Nephron (organoid): ENCODE results near the gene ARFGAP1.

Experiments
- H3K27ac Mint-ChIP-seq, 3 experiments: 2 replicates each; pipeline ENCODE4 v1.8.0; 2020; ENCODE audit warnings: mixed read lengths in 3 of 3, mild to moderate bottlenecking in 2 of 3, moderate library complexity in 1 of 3
- H3K27me3 Mint-ChIP-seq: 2 replicates; pipeline ENCODE4 v1.8.0; 2021; ENCODE audit warnings: low read depth, mild to moderate bottlenecking, moderate library complexity, mixed read lengths
- H3K36me3 Mint-ChIP-seq: 2 replicates; pipeline ENCODE4 v1.8.0; 2020; ENCODE audit warnings: low read depth, mixed read lengths
- H3K4me1 Mint-ChIP-seq: 2 replicates; pipeline ENCODE4 v1.8.0; 2020; ENCODE audit warnings: mixed read lengths
- H3K4me3 Mint-ChIP-seq, 3 experiments: 2 replicates each; pipeline ENCODE4 v1.8.0; 2020; ENCODE audit warnings: mild to moderate bottlenecking in 3 of 3, mixed read lengths in 3 of 3, moderate library complexity in 2 of 3
- H3K9me3 Mint-ChIP-seq: 2 replicates; pipeline ENCODE4 v1.8.0; 2020; ENCODE audit warnings: mixed read lengths
- CTCF ChIP-seq, 3 experiments: fragments of 200-600 bp; sonication (generic); IDR thresholded peaks; one replicate each; pipeline ENCODE4 v1.5.0; 2021; ENCODE audit warnings: antibody characterized with exemption in 3 of 3; ENCODE audit not compliant: unreplicated experiment in 3 of 3

The ARFGAP1 gene

GRCh38 chr20:63281742-63282665 lies 9.4 kb downstream of the ARFGAP1 start:
- Mint-ChIP-seq H3K27ac (no peak overlapping the region), H3K4me3 (no peak overlapping the region), H3K36me3 (peaks cover 19% of the 10 kb centered on the region), H3K9me3 (no peaks in the 10 kb centered on the region), H3K27me3 (no peaks in the 10 kb centered on the region), H3K4me1 (peaks cover 5% of the 10 kb centered on the region)
- no peak for TF ChIP-seq CTCF (IDR thresholded peaks at IDR 0.05; ENCODE audit: unreplicated experiment in 3 of 3)

GRCh38 chr20:63282946-63283345 lies 10.3 kb downstream of the ARFGAP1 start:
- Mint-ChIP-seq H3K4me3 (no peak overlapping the region), H3K36me3 (peaks cover 16% of the 10 kb centered on the region), H3K9me3 (no peaks in the 10 kb centered on the region), H3K27ac (no peak overlapping the region), H3K27me3 (no peaks in the 10 kb centered on the region), H3K4me1 (peaks cover 5% of the 10 kb centered on the region)
- TF ChIP-seq CTCF (IDR thresholded peaks at IDR 0.05; ENCODE audit: unreplicated experiment in 3 of 3) = no peak

- no peak overlapping the region for H3K27ac Mint-ChIP-seq
- no peak for TF ChIP-seq CTCF (IDR thresholded peaks at IDR 0.05; ENCODE audit: unreplicated experiment in 3 of 3)
- H3K36me3 Mint-ChIP-seq = peaks cover 19% of the 10 kb centered on the region
- no peaks in the 10 kb centered on the region for H3K27me3 Mint-ChIP-seq
- no peak overlapping the region for H3K4me3 Mint-ChIP-seq
- peaks cover 5% of the 10 kb centered on the region for H3K4me1 Mint-ChIP-seq
- H3K9me3 Mint-ChIP-seq = no peaks in the 10 kb centered on the region
These were observed 10.9 kb downstream of the ARFGAP1 start for GRCh38 chr20:63283397-63284082.

- no peak overlapping the region for H3K27ac Mint-ChIP-seq
- H3K27me3 Mint-ChIP-seq = no peaks in the 10 kb centered on the region
- no peak for TF ChIP-seq CTCF (IDR thresholded peaks at IDR 0.05; ENCODE audit: unreplicated experiment in 3 of 3)
- no peaks in the 10 kb centered on the region for H3K9me3 Mint-ChIP-seq
- peaks cover 5% of the 10 kb centered on the region for H3K4me1 Mint-ChIP-seq
- H3K4me3 Mint-ChIP-seq = no peak overlapping the region
- H3K36me3 Mint-ChIP-seq = peaks cover 19% of the 10 kb centered on the region
These were observed 11.4 kb downstream of the ARFGAP1 start for GRCh38 chr20:63284083-63284440.

GRCh38 chr20:63284544-63284949 lies 11.9 kb downstream of the ARFGAP1 start:
- H3K4me1 Mint-ChIP-seq = peaks cover 5% of the 10 kb centered on the region
- H3K36me3 Mint-ChIP-seq = peaks cover 16% of the 10 kb centered on the region
- no peak for TF ChIP-seq CTCF (IDR thresholded peaks at IDR 0.05; ENCODE audit: unreplicated experiment in 3 of 3)
- H3K27me3 Mint-ChIP-seq = no peaks in the 10 kb centered on the region
- no peaks in the 10 kb centered on the region for H3K9me3 Mint-ChIP-seq
- H3K4me3 Mint-ChIP-seq = no peak overlapping the region
- H3K27ac Mint-ChIP-seq = no peak overlapping the region
